ENCODE results near the gene ZNF471. TPM values are rescaled to one million over a fixed set of nuclear protein-coding genes. Genes with fewer than 3 reads are reported as not detected.

ZNF471 gene
- total and polyA plus RNA-seq, 2 donors (not counting 1 experiment from before 2014, with no cell fraction given): 2.4 to 9.2 TPM

DNA sequence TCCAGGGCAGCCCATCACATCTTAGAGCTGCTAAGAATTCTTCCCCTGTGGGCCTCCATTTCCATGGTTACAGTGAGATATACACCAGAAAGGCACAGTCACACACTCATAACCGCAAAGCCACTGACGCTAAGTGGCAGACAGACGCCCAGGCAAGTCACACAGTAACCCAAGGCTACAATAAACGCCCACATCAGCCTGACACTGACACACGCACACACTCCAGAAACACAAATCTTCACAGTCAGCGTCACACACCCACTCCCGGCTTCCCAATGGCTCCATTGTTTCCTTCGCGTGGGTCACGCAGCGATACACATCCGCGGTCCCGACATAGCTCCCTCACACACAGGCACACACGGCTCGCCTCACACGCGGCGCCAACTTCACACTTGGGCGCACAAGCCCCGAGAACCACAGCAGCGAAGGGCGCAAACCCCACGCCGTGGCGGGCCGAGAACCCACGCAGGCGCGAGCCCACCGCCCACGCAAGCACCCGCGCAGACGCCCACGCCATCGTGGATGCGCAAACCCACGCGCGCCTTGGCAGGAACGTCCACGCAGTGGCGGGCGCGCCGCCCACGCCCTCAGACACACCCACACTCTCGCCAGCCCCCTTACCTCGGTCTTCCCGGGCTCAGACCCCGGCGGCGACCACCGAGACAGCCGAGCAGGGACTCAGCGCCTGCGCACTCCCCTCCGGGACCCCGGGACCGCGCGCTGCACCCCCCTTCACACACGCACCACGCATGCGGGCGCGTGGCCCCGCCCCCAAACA, 30.8 kb upstream of the ZNF471 start, which contains the start of gene ZNF667:
Gene ZNF667, minus strand, starts transcription at position 695 of the 778 bp plus-strand sequence. CDS start 14,975 bp downstream, outside the sequence.
- H3K4me1 ChIP-seq (ENCODE audit: control insufficient read depth, extremely low read depth, insufficient read depth, low read length): no peaks in the 10 kb centered on the region
- peak within 1 kb of the TSS; percentile 81 to 96 (median 86) for H3K4me3 ChIP-seq (replicated peaks in 1 of 4; ENCODE audit: control extremely low read depth in 1 of 4, insufficient read depth in 1 of 4, low read depth in 3 of 4, low read length in 4 of 4)
- no peaks in the 10 kb centered on the region for H4K20me1 ChIP-seq (ENCODE audit: control insufficient read depth, extremely low read depth, insufficient read depth, low read length)
- peak within 1 kb of the TSS; percentile 75 for H3K27ac ChIP-seq (ENCODE audit: insufficient read depth, low read length)
- no peaks in the 10 kb centered on the region for H3K36me3 ChIP-seq (ENCODE audit: control insufficient read depth, insufficient read depth, low read length)
- peak within 1 kb of the TSS; percentile 92 for H3K4me2 ChIP-seq (ENCODE audit: extremely low read depth, insufficient read depth, low read length)
- H3K9me3 ChIP-seq (ENCODE audit: control insufficient read depth, insufficient read depth, low read depth, low read length): no peaks in the 10 kb centered on the region
- H2AFZ ChIP-seq (ENCODE audit: low read length): peak within 1 kb of the TSS; percentile 99
- H3K27me3 ChIP-seq (ENCODE audit: control insufficient read depth, insufficient read depth, low read length): no peaks in the 10 kb centered on the region
- peak within 1 kb of the TSS; percentile 61 for H3K9ac ChIP-seq (ENCODE audit: insufficient read depth, low read length)
- peak; percentile 18 to 71 for DNase-seq (ENCODE audit: low read depth in 2 of 2)
- H3K79me2 ChIP-seq (ENCODE audit: control insufficient read depth, insufficient read depth, low read length): no peaks in the 10 kb centered on the region
- no peak for TF ChIP-seq EZH2 (IDR thresholded peaks at IDR 0.05; ENCODE audit: low read length, missing control alignments)
- TF ChIP-seq, protein P1, sequence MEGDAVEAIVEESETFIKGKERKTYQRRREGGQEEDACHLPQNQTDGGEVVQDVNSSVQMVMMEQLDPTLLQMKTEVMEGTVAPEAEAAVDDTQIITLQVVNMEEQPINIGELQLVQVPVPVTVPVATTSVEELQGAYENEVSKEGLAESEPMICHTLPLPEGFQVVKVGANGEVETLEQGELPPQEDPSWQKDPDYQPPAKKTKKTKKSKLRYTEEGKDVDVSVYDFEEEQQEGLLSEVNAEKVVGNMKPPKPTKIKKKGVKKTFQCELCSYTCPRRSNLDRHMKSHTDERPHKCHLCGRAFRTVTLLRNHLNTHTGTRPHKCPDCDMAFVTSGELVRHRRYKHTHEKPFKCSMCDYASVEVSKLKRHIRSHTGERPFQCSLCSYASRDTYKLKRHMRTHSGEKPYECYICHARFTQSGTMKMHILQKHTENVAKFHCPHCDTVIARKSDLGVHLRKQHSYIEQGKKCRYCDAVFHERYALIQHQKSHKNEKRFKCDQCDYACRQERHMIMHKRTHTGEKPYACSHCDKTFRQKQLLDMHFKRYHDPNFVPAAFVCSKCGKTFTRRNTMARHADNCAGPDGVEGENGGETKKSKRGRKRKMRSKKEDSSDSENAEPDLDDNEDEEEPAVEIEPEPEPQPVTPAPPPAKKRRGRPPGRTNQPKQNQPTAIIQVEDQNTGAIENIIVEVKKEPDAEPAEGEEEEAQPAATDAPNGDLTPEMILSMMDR (conservative IDR thresholded peaks at IDR 0.05 in 1 of 2, IDR thresholded peaks at IDR 0.05 in 1 of 2; ENCODE audit: low read depth in 1 of 2, low read length in 2 of 2): no peak

- peak overlapping the region; percentile 92 for H3K4me2 ChIP-seq (ENCODE audit: extremely low read depth, insufficient read depth, low read length)
- H3K27me3 ChIP-seq (ENCODE audit: control insufficient read depth, insufficient read depth, low read length): no peaks in the 10 kb centered on the region
- TF ChIP-seq, protein P1 (conservative IDR thresholded peaks at IDR 0.05 in 1 of 2, IDR thresholded peaks at IDR 0.05 in 1 of 2; ENCODE audit: low read depth in 1 of 2, low read length in 2 of 2): no peak
- TF ChIP-seq EZH2 (IDR thresholded peaks at IDR 0.05; ENCODE audit: low read length, missing control alignments): no peak
- H3K27ac ChIP-seq (ENCODE audit: insufficient read depth, low read length): peak overlapping the region; percentile 75
- peak overlapping the region; percentile 99 for H2AFZ ChIP-seq (ENCODE audit: low read length)
- H3K9me3 ChIP-seq (ENCODE audit: control insufficient read depth, insufficient read depth, low read depth, low read length): no peaks in the 10 kb centered on the region
- peak overlapping the region; percentile 61 for H3K9ac ChIP-seq (ENCODE audit: insufficient read depth, low read length)
- H3K79me2 ChIP-seq (ENCODE audit: control insufficient read depth, insufficient read depth, low read length): no peaks in the 10 kb centered on the region
- DNase-seq (ENCODE audit: low read depth in 2 of 2): peak; percentile 93
- H3K4me3 ChIP-seq (replicated peaks in 1 of 4; ENCODE audit: control extremely low read depth in 1 of 4, insufficient read depth in 1 of 4, low read depth in 3 of 4, low read length in 4 of 4): peak overlapping the region; percentile 81 to 96 (median 86)
- no peaks in the 10 kb centered on the region for H3K4me1 ChIP-seq (ENCODE audit: control insufficient read depth, extremely low read depth, insufficient read depth, low read length)
- H3K36me3 ChIP-seq (ENCODE audit: control insufficient read depth, insufficient read depth, low read length): no peaks in the 10 kb centered on the region
- H4K20me1 ChIP-seq (ENCODE audit: control insufficient read depth, extremely low read depth, insufficient read depth, low read length): no peaks in the 10 kb centered on the region
Observed at GRCh38 chr19:56477429-56478338, 30.0 kb upstream of the ZNF471 start.

GRCh38 chr19:56491399-56491798, 16.3 kb upstream of the ZNF471 start:
- Histone ChIP-seq H2AFZ (ENCODE audit: low read length) (no peak overlapping the region), H3K79me2 (ENCODE audit: control insufficient read depth, insufficient read depth, low read length) (no peaks in the 10 kb centered on the region)

More at GRCh38 chr19:56491399-56491798, 16.3 kb upstream of the ZNF471 start:
- Histone ChIP-seq H3K27ac (ENCODE audit: insufficient read depth, low read length) (no peak overlapping the region), H3K9me3 (ENCODE audit: control insufficient read depth, insufficient read depth, low read depth, low read length) (no peaks in the 10 kb centered on the region), H4K20me1 (ENCODE audit: control insufficient read depth, extremely low read depth, insufficient read depth, low read length) (no peaks in the 10 kb centered on the region), H3K36me3 (ENCODE audit: control insufficient read depth, insufficient read depth, low read length) (no peaks in the 10 kb centered on the region), H3K4me2 (ENCODE audit: extremely low read depth, insufficient read depth, low read length) (no peak overlapping the region), H3K4me3 (replicated peaks in 1 of 4; ENCODE audit: control extremely low read depth in 1 of 4, insufficient read depth in 1 of 4, low read depth in 3 of 4, low read length in 4 of 4) (no peak overlapping the region), H3K27me3 (ENCODE audit: control insufficient read depth, insufficient read depth, low read length) (no peaks in the 10 kb centered on the region), H3K4me1 (ENCODE audit: control insufficient read depth, extremely low read depth, insufficient read depth, low read length) (no peaks in the 10 kb centered on the region), H3K9ac (ENCODE audit: insufficient read depth, low read length) (no peak overlapping the region)
- no peak for TF ChIP-seq EZH2 (IDR thresholded peaks at IDR 0.05; ENCODE audit: low read length, missing control alignments)
- TF ChIP-seq, protein P1 (conservative IDR thresholded peaks at IDR 0.05 in 1 of 2, IDR thresholded peaks at IDR 0.05 in 1 of 2; ENCODE audit: low read depth in 1 of 2, low read length in 2 of 2): no peak
- peak in 1 of 2 donors; percentile 47 for DNase-seq (ENCODE audit: low read depth in 2 of 2)
